NCI-H82 (cell line): Measurements from ENCODE around the gene CACNB4.
"Not testable (repeated sequence)": the region's sequence is repeated elsewhere in the genome, so short reads cannot be mapped to it uniquely, and the experiment has no call there.

Experiments
- DNase-seq: peaks from one replicate; lab custom pipeline; 2025; lab: John Stamatoyannopoulos, UW

The CACNB4 gene

GRCh38 chr2:152019732-152020131 lies 79.1 kb downstream of the CACNB4 start:
- DNase-seq = no peak

- no peak for DNase-seq
These were observed 82.4 kb downstream of the CACNB4 start for GRCh38 chr2:152016181-152017120.

GRCh38 chr2:152015552-152015951 lies 83.3 kb downstream of the CACNB4 start:
- no peak for DNase-seq

- DNase-seq = no peak
These were observed 86.1 kb downstream of the CACNB4 start for GRCh38 chr2:152012697-152013096.

- no peak for DNase-seq
These were observed 87.1 kb downstream of the CACNB4 start for GRCh38 chr2:152011724-152012123.

- no peak for DNase-seq
These were observed 93.2 kb downstream of the CACNB4 start for GRCh38 chr2:152005607-152006006.

- not testable (repeated sequence) for DNase-seq
These were observed 95.6 kb downstream of the CACNB4 start for GRCh38 chr2:152003283-152003682.

- peak; percentile 88 for DNase-seq
These were observed 99.8 kb downstream of the CACNB4 start for GRCh38 chr2:151999053-151999452.

- DNase-seq = no peak
These were observed 102.4 kb downstream of the CACNB4 start for GRCh38 chr2:151996243-151997003.

GRCh38 chr2:151995161-151995557 lies 103.7 kb downstream of the CACNB4 start:
- no peak for DNase-seq

- DNase-seq = not testable (repeated sequence)
These were observed 104.7 kb downstream of the CACNB4 start for GRCh38 chr2:151994178-151994577.

GRCh38 chr2:151991010-151991409 lies 107.8 kb downstream of the CACNB4 start:
- no peak for DNase-seq

- DNase-seq = no peak
These were observed 109.5 kb downstream of the CACNB4 start for GRCh38 chr2:151989378-151989777.

- no peak for DNase-seq
These were observed 111.4 kb downstream of the CACNB4 start for GRCh38 chr2:151987484-151987883.

GRCh38 chr2:151984424-151985083 lies 114.3 kb downstream of the CACNB4 start:
- DNase-seq = no peak

GRCh38 chr2:151983221-151983620 lies 115.6 kb downstream of the CACNB4 start:
- DNase-seq = no peak

GRCh38 chr2:151981886-151982285 lies 117.0 kb downstream of the CACNB4 start:
- DNase-seq = no peak

GRCh38 chr2:151979694-151980093 lies 119.2 kb downstream of the CACNB4 start:
- no peak for DNase-seq

GRCh38 chr2:151978709-151979108 lies 120.1 kb downstream of the CACNB4 start:
- DNase-seq = no peak

GRCh38 chr2:151977631-151978030 lies 121.2 kb downstream of the CACNB4 start:
- DNase-seq = no peak

GRCh38 chr2:151976945-151977353 lies 121.9 kb downstream of the CACNB4 start:
- no peak for DNase-seq
